KOPT-K1 (cell line): ENCODE measurements around the gene CCDC80.

Experiments
- H3K27ac ChIP-seq: fragments of 200-600 bp; sonication (generic); 2 replicates; pipeline ENCODE4 v1.5.1; 2016; ENCODE audit warnings: antibody characterized with exemption, mild to moderate bottlenecking, low read depth, low read length; ENCODE audit not compliant: poor library complexity, severe bottlenecking
- H3K36me3 ChIP-seq: fragments of 200-600 bp; sonication (generic); 2 replicates; pipeline ENCODE4 v1.5.1; 2017; ENCODE audit warnings: antibody characterized with exemption, mild to moderate bottlenecking, low read length, moderate library complexity; ENCODE audit not compliant: insufficient read depth
- H3K9me3 ChIP-seq: fragments of 200-600 bp; sonication (generic); 2 replicates; pipeline ENCODE4 v1.5.1; 2017; ENCODE audit warnings: antibody characterized with exemption, low read length, mild to moderate bottlenecking; ENCODE audit not compliant: insufficient read depth, poor library complexity, severe bottlenecking

CCDC80 gene

DNA sequence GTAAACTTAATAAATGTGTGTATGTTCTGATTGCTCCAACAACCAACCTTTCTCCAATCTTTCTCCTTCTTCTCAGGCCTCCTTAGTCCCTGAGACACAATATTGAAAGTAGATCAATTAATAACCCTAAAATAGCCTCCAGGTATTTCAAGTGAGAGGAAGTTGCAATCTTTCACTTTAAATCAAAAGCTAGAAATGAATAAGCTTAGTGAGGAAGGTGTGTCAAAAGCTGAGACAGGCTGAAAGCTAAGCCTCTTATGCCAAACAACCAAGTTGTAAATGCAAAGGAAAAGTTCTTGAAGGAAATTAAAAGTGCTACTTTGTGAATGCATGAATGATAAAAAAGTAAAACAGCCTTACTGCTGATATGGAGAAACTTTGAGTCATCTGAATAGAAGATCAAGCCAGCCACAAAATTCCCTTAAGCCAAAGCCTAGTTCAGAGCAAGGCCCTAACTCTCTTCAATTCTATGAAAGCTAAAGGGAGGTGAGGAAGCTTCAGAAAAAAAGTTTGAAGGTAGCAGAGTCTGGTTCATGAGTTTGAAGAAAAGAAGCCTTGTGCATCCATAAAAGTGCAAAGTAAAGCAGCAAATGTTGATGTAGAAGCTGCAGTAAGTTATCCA, 38.6 kb downstream of the CCDC80 start:
- Histone ChIP-seq H3K36me3 (no peaks in the 10 kb centered on the region), H3K27ac (no peak overlapping the region), H3K9me3 (no peaks in the 10 kb centered on the region)

GRCh38 chr3:112598731-112599130, 42.2 kb downstream of the CCDC80 start:
- Histone ChIP-seq H3K9me3 (no peaks in the 10 kb centered on the region), H3K27ac (no peak overlapping the region), H3K36me3 (no peaks in the 10 kb centered on the region)

DNA sequence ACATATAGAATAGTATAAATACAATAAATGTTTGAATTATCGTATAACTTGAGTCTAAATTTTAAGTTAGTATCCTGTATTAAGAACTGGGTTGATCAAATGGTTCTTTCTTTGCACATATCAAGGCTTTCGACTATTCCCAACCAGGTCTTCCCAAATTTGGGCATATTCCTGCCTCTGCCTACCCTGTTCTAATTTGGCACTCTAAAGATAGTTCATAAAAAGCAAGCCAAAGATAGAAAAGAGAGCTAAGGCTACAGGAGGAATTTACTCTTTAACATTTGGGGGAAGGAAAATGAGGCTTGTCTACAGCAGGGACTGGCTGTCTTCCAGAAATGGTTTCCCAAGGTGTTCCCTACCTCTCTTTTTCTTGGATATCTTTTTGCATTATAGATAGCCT, 43.0 kb downstream of the CCDC80 start:
- Histone ChIP-seq H3K36me3 (no peaks in the 10 kb centered on the region; the same call in 1 of the 2 replicates), H3K27ac (no peak overlapping the region)

GRCh38 chr3:112594856-112595255, 46.1 kb downstream of the CCDC80 start:
- no peak overlapping the region for H3K27ac ChIP-seq
- H3K36me3 ChIP-seq: no peaks in the 10 kb centered on the region; the same call in 1 of the 2 replicates
- no peaks in the 10 kb centered on the region for H3K9me3 ChIP-seq

More for the DNA sequence above, 43.0 kb downstream of the CCDC80 start:
- no peaks in the 10 kb centered on the region for H3K9me3 ChIP-seq

GRCh38 chr3:112593258-112593657, 47.7 kb downstream of the CCDC80 start:
- no peak overlapping the region for H3K27ac ChIP-seq
- H3K36me3 ChIP-seq: no peaks in the 10 kb centered on the region; the same call in 1 of the 2 replicates
- H3K9me3 ChIP-seq: no peaks in the 10 kb centered on the region

GRCh38 chr3:112587336-112587735, 53.6 kb downstream of the CCDC80 start:
- Histone ChIP-seq H3K36me3 (peaks cover 37% of the 10 kb centered on the region), H3K9me3 (no peaks in the 10 kb centered on the region), H3K27ac (no peak overlapping the region)

DNA sequence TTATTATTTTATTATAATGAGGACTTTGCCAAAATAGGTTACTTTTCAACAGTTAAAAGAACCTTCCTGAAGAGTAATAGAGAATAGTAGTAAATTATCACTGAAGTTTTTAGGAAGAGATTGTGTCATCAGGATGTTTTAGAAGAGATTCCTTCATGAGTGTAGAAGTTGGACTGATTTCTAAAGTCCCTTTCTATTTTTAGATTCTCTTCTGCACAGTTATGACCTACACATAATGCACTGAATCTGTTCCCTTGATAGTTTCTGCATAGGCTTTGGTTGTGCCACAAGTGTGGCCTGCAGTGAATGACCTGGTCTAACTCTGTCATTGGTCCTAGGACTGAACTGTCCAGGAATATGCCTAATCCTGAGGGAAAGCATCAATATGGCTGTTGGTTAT, 55.2 kb downstream of the CCDC80 start:
- Histone ChIP-seq H3K27ac (no peak overlapping the region), H3K9me3 (no peaks in the 10 kb centered on the region), H3K36me3 (peaks cover 49% of the 10 kb centered on the region)

- peaks cover 68% of the 10 kb centered on the region for H3K36me3 ChIP-seq
Measured at GRCh38 chr3:112583105-112583504, 57.8 kb downstream of the CCDC80 start.

GRCh38 chr3:112582244-112582874, 58.6 kb downstream of the CCDC80 start:
- Histone ChIP-seq H3K27ac (no peak overlapping the region), H3K9me3 (no peaks in the 10 kb centered on the region), H3K36me3 (peaks cover 68% of the 10 kb centered on the region)

More at GRCh38 chr3:112583105-112583504, 57.8 kb downstream of the CCDC80 start:
- Histone ChIP-seq H3K27ac (no peak overlapping the region), H3K9me3 (no peaks in the 10 kb centered on the region)

DNA sequence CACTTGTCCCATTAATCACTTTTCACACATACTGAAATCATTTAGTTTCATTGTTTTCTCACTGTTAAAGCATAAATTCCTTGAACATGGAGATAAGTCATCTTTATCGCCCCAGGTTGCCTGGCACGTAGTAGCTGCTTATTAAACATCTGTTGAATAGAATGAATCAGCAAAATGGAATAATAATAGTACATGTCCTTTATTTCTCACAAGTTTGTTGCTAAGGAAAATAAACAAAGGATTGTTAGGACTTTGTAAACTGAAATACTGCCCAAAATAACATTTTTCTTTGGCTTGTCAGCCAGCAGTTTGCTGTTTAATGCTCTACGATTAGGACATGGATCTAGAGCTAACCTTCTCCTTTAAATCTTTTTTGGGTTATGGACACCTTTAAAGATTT, 61.2 kb downstream of the CCDC80 start:
- no peak overlapping the region for H3K27ac ChIP-seq
- peaks cover 62% of the 10 kb centered on the region for H3K36me3 ChIP-seq
- no peaks in the 10 kb centered on the region for H3K9me3 ChIP-seq

GRCh38 chr3:112579232-112579631, 61.7 kb downstream of the CCDC80 start:
- Histone ChIP-seq H3K27ac (no peak overlapping the region), H3K9me3 (no peaks in the 10 kb centered on the region), H3K36me3 (peaks cover 62% of the 10 kb centered on the region)

DNA sequence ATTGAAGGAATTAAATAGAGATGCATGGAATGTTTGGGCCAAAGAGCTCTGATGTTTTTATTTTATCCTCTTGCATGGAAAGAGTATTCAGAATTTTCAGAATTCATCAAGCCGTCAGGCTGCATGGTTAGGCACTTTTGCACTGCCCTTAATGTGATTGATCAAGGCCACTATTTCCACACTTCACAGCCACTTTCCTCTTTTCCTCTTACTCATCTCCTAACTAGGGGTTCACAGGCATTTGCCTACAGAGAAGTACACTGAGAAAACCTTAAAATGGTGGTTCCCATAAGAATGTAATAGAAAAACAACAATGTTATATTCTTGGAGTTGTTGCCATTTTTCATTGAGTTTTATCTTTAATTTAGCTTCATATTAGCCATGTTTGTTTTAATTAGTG, 68.2 kb downstream of the CCDC80 start:
- Histone ChIP-seq H3K36me3 (peaks cover 66% of the 10 kb centered on the region), H3K27ac (no peak overlapping the region), H3K9me3 (no peaks in the 10 kb centered on the region)

DNA sequence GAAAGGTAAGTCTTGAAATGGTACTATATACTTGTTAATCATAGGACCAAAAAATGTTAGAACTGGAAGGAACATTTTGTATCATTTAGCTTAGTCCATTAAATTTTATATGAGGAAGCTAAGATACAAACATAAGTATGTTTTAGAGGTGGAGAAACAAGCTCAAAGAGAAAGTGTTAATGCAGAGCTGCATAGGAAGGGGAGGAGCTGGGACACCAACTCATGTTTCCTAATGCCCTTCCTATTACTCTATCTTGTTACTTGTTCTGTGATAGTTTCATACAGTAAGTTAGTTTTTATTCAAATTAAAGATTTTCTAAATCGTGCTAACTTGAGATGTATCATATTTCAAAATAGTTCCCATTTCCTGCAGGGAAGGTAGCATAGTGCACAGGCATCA, 71.7 kb downstream of the CCDC80 start:
- Histone ChIP-seq H3K36me3 (peaks cover 67% of the 10 kb centered on the region), H3K9me3 (no peaks in the 10 kb centered on the region), H3K27ac (no peak overlapping the region)

- peaks cover 61% of the 10 kb centered on the region for H3K36me3 ChIP-seq
- no peak overlapping the region for H3K27ac ChIP-seq
- no peaks in the 10 kb centered on the region for H3K9me3 ChIP-seq
Measured at GRCh38 chr3:112568642-112569041, 72.3 kb downstream of the CCDC80 start.

DNA sequence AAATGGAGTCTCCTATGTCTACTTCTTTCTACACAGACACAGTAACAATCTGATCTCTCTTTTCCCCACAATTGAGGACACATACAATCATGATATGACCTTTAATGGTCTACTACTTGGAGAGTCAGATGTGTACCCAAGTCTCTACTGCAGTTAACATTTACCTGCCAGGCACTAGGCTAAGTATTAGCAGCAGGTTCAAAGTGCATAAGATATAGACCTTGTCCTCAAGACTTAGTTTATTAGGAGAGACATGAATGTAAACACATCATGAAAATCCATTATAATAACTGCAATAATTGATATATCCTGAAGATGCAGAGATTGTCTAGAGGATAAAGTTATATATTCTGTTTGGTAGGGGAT, 76.0 kb downstream of the CCDC80 start:
- H3K9me3 ChIP-seq: no peaks in the 10 kb centered on the region
- no peak overlapping the region for H3K27ac ChIP-seq
- peaks cover 30% of the 10 kb centered on the region for H3K36me3 ChIP-seq
